Measurements from ENCODE around the gene CXCL13.

CXCL13 gene

GRCh38 chr4:77618383-77619241 lies 13.0 kb downstream of the CXCL13 start:
- peak; percentile 77 for TF ChIP-seq CTCF (IDR thresholded peaks at IDR 0.05; ENCODE audit: borderline replicate concordance, control extremely low read depth, extremely low read depth, insufficient read depth, missing control alignments)
- in situ Hi-C loops (cut with MboI; ENCODE audit: low sequenced_read_pairs, unreplicated experiment) = no loop called here
- peak; percentile 67 for DNase-seq (ENCODE audit: low spot score)

GRCh38 chr4:77619408-77619807 lies 13.8 kb downstream of the CXCL13 start:
- no peak for TF ChIP-seq CTCF (IDR thresholded peaks at IDR 0.05; ENCODE audit: borderline replicate concordance, control extremely low read depth, extremely low read depth, insufficient read depth, missing control alignments)
- in situ Hi-C loops (cut with MboI; ENCODE audit: low sequenced_read_pairs, unreplicated experiment) = no loop called here
- DNase-seq (ENCODE audit: low spot score) = no peak

- TF ChIP-seq CTCF (IDR thresholded peaks at IDR 0.05; ENCODE audit: borderline replicate concordance, control extremely low read depth, extremely low read depth, insufficient read depth, missing control alignments) = no peak
- no peak for DNase-seq (ENCODE audit: low spot score)
- in situ Hi-C loops (cut with MboI; ENCODE audit: low sequenced_read_pairs, unreplicated experiment) = loop anchor here (10.0 kb wide), 1 partner anchor 236 kb away; no protein-coding TSS in a partner anchor
Measured at GRCh38 chr4:77621254-77621653, 15.6 kb downstream of the CXCL13 start.

GRCh38 chr4:77623091-77623490 lies 17.5 kb downstream of the CXCL13 start:
- in situ Hi-C loops (cut with MboI; ENCODE audit: low sequenced_read_pairs, unreplicated experiment) = loop anchor here (10.0 kb wide), 1 partner anchor 238 kb away; no protein-coding TSS in a partner anchor
- TF ChIP-seq CTCF (IDR thresholded peaks at IDR 0.05; ENCODE audit: borderline replicate concordance, control extremely low read depth, extremely low read depth, insufficient read depth, missing control alignments) = no peak
- DNase-seq (ENCODE audit: low spot score) = no peak

- in situ Hi-C loops (cut with MboI; ENCODE audit: low sequenced_read_pairs, unreplicated experiment) = loop anchor here (10.0 kb wide), 1 partner anchor 239 kb away; no protein-coding TSS in a partner anchor
- DNase-seq (ENCODE audit: low spot score) = no peak
- TF ChIP-seq CTCF (IDR thresholded peaks at IDR 0.05; ENCODE audit: borderline replicate concordance, control extremely low read depth, extremely low read depth, insufficient read depth, missing control alignments) = no peak
Measured at GRCh38 chr4:77624213-77624612, 18.6 kb downstream of the CXCL13 start.

- DNase-seq (ENCODE audit: low spot score) = no peak
- no peak for TF ChIP-seq CTCF (IDR thresholded peaks at IDR 0.05; ENCODE audit: borderline replicate concordance, control extremely low read depth, extremely low read depth, insufficient read depth, missing control alignments)
- in situ Hi-C loops (cut with MboI; ENCODE audit: low sequenced_read_pairs, unreplicated experiment) = loop anchor here (10.0 kb wide), 1 partner anchor 241 kb away; no protein-coding TSS in a partner anchor
Measured at GRCh38 chr4:77625485-77625884, 19.9 kb downstream of the CXCL13 start.

All from GM13976 (cell line).